Pons (tissue), 1 donor: ENCODE measurements around the gene ARL2.
A peak's percentile ranks its signal among the peaks of the same experiment; 100 is the strongest.
"Not testable (repeated sequence)": the region's sequence is repeated elsewhere in the genome, so short reads cannot be mapped to it uniquely, and the experiment has no call there.

Experiments
- DNase-seq: peaks from one replicate; pipeline ENCODE4 v3.0.0-alpha.2; 2016; ENCODE audit warnings: low spot score

Gene ARL2

GRCh38 chr11:65013888-65014725, at the start of gene ARL2:
Gene ARL2, plus strand, starts transcription at chr11:65014160. Its CDS starts 48 bp downstream, at chr11:65014208.
- peak; percentile 83 for DNase-seq

- DNase-seq, result no peak
Observed at GRCh38 chr11:64967375-64967774, 46.6 kb upstream of the ARL2 start.

GRCh38 chr11:64969209-64969608, 44.8 kb upstream of the ARL2 start:
- no peak for DNase-seq

DNA sequence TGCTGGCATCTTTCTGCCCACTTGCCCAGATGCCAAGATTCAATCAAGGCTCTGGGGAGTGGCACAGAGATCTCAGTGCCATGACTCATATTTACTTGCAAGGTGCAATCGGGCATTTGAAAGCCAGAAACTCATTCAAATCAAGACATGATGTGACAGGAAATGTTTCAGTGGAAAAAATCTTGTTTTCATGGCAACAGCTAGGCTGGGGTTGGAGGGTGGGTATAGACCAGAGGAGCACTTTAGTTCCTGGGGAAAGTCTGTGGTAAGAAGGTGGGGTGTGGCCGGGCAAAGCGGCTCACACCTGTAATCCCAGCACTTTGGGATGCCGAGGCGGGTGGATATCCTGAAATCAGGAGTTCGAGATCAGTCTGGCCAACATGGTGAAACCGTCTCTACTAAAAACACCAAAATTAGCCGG, 43.2 kb upstream of the ARL2 start:
- no peak for DNase-seq

DNA sequence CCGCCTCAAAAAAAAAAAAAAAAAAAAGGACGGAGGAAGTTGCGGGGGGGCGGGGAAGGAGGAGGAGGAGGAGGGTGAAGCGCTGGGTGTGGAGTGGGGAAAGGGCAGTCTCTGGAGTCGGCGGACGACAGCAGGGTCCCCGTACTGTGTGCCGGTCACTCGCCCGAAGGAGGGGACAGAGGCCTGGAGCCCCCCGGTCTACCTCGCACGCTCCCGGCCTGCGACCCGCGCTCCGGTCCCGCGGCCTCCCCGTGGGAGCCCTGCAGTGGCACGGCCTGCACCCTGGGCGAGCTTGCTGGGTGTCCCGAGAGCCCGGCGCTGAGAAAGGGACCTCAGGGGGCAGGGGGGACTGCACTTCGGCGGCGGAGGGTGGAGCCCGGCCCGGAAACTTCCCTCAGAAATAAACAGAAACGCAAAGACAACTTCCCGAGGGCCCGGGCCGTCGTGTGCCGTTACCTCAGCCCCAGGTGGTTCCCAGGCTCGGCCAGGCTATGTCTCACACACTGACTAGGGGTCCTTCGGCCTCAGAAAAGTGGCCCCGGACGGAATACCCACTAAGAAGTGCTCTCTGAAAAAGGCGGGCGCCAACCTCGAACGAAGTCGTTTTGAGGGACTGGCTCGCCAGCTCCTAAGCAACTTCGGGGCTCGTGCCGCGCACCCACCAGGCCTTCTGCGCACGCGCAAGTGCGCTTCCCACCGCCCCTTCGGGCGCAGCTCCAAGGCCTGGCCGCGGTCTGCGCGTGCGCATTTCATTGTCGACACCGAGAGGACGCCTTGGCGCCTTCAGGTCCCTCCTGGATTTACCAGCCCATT, 42.3 kb upstream of the ARL2 start, which contains the start of gene MAJIN:
Gene MAJIN, minus strand, starts transcription at position 688 of the 813 bp plus-strand sequence. CDS start 12,703 bp downstream, outside the sequence.
- peak; percentile 67 for DNase-seq

GRCh38 chr11:64974124-64974523, 39.8 kb upstream of the ARL2 start:
- no peak for DNase-seq

- no peak for DNase-seq
Observed at GRCh38 chr11:64976651-64977050, 37.3 kb upstream of the ARL2 start.

DNA sequence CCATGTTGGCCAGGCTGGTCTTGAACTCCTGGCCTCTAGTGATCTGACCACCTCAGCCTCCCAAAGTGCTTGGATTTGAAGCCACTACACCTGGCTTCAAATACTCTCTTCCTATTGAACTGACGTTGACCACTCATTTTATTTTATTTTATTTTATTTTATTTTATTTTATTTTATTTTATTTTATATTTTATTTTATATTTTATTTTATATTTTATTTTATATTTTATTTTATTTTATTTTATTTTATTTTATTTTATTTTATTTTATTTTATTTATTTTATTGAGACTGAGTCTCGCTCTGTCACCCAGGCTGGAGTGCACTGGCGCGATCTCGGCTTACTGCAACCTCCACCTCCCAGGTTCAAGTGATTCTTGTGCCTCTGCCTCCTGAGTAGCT, 30.6 kb upstream of the ARL2 start:
- DNase-seq, result not testable (repeated sequence)

- DNase-seq, result no peak
Observed at GRCh38 chr11:64987998-64988854, 25.7 kb upstream of the ARL2 start.

DNA sequence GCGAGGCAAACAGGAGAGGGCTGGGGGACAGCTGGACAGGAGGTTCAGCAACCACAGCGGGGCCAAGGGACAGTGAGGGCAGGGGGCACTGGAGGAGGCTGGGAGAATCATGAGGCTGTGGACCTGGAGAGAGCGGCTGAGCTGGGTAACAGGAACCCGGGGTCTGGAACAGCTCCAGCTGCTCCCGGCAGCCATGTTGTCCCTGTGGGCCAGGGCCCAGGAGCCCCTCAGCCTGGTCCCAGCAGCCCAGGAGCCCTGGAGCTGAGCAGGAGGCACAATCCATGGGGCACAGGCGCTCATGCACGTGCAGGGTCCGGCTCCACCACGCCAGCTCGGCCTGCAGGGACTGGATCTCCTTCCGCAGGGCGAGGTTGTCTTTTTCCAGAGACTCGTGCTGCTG, 24.5 kb upstream of the ARL2 start:
- no peak for DNase-seq

DNA sequence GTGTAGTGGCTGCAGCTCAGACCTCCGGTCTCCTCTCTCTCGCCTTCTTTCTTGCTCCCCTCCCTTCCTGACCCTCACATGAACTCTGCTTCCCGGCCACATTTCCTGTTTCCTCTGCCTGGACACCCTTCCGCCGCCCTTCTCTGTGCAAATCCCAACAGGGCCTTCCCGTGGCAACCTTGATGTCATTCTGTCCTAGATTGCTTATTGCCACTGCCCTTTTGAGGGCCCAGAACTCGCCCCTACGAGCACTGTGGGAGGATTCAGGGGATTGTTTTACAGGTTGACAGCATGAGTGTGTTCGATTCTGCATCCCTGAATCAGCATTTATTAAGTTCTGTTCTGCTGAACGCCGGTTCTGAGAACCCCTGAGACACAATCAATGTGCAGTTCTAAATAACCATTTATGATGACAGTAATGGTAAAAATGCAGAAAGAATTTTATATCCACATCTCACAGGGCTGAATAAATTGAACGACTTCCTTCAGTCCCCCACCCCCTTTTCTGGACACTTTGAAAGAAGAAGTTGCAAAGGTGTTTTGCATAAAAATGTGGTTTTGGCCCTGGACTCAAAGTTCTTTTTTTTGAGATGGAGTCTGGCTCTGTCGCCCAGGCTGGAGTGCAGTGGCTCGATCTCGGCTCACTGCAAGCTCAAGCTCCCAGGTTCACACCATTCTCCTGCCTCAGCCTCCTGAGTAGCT, 23.6 kb upstream of the ARL2 start:
- DNase-seq, result no peak

- DNase-seq, result no peak
Observed at GRCh38 chr11:64994318-64994717, 19.6 kb upstream of the ARL2 start.

DNA sequence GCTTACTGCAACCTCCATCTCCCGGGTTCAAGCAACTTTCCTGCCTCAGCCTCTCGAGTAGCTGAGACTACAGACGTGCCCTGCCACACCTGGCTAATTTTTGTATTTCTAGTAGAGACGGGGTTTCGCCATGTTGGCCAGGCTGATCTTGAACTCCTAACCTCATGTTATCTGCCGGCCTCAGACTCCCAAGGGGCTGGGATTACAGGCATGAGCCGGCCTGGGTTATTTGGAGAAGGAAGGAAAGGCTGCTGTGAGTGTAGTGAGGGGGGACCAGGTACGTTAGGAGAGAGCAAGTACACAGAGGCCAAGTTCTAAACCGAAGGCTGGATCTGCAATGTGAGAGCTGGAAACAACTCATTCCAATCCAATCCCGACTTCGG, 17.6 kb upstream of the ARL2 start:
- DNase-seq, result no peak

DNA sequence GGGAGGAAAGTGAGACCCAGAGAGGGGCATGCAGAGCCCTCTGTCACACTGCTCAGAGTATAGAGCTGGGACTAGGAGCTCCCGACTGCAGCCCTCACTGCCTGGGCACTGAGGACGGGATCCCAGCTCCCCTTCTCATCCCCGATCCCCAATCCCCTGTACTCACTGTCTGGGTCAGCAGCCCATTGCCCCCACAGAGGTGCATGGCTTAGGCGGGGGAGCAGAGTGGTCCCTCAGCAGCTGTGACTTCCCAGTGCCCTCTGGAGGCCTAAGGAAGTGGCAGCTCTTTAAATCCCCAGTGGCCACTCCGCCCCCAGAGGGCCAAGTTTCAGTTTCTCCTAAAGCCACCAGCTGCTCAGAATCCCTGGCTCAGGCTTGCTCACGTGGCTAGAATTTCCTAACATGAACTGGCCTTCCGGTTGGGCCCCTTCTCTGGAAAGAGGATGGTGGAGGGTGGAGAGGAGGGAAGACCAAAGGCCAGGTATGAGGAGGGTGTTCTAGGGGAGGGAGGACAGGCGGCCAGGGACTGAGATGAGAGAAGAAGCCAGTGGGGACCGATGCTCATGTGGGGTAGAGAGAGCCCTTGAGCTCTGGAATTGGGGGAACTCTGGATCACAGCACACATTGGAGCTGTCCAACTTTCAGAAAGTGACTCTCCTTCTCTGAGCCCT, 17.1 kb upstream of the ARL2 start, which contains the start of gene BATF2:
Gene BATF2, minus strand, starts transcription at position 262 of the 671 bp plus-strand sequence. Its CDS starts 57 bp downstream, at position 205.
- DNase-seq, result peak; percentile 71

GRCh38 chr11:64998141-64998540, 15.8 kb upstream of the ARL2 start:
- DNase-seq, result no peak

DNA sequence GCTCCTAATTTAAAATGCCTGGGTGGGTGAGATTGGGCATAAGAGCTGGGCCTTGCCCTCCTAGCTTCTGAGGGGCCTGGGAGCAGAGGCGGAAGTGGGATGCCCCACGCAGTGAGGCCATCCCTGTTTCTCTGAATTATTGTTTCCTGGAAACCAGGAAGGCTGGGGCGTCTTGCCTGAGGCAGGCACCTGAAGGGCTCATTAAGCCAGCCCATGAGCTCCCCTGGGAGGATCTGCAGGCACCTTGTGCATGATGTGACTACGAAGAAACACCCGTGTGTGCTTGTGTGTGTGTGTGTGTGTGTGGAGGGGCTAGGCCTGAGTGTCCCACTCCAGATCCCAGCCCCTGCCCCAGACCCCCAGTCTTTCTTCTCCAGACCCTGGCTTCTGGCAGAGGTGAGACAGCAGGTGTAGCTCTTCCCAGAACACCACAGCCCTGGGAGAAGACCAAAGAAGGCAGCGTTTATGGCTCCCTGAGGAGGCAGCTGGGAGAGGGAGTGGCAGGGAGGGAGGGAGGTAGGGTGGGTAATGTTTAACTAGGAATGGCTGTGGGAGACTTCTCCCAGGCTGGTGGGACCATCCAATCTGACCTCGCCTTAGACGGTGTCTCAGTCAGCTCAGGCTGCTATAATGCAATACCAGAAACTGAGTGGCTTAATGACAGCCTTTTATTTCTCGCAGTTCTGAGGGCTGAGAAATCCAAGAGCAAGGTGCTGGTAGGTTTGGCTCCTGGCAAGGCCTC, 15.1 kb upstream of the ARL2 start:
- DNase-seq, result no peak

DNA sequence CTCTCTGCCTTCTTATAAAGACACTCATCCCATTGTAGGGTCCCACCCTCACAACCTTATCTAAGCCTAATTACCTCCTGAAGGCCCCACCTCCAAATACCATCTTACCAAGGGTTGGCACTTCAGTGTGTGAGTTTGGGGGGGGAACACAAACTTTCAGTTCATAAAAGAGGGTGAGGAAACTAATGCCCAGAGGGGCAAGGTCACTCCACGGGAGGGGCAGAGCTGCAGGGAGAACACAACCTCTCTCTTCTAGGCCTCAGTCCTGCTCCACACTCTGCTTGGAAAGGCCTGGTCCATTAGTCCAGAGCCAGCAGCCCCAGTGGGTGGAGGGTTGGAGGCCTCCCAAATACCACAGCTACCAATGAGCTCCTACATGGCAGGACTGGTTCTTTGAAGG, 14.5 kb upstream of the ARL2 start:
- no peak for DNase-seq

DNA sequence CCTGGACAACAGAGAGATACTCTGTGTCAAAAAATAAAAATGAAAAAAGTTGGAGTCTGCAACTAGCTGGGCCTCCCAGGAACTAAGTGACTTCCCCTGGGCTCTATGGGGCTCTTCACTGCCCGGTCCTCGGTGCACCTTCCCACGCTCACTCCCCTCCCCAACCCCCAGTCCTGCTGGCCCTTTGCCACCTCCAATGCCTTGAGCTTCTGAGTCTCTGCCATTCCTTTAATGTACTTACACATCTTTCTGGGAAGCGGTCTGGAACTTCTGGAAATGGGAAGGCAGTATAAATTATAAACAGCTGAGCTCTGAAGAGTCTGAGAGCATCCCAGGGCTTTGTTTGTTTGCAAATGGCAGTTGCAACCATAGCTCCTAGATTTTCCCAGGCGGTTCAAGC, 11.3 kb upstream of the ARL2 start:
- DNase-seq, result no peak

- no peak for DNase-seq
Observed at GRCh38 chr11:65003282-65003681, 10.7 kb upstream of the ARL2 start.

GRCh38 chr11:65003968-65004367, 10.0 kb upstream of the ARL2 start:
- not testable (repeated sequence) for DNase-seq
